ENCODE data around the gene ADGRE2.

The ADGRE2 gene

DNA sequence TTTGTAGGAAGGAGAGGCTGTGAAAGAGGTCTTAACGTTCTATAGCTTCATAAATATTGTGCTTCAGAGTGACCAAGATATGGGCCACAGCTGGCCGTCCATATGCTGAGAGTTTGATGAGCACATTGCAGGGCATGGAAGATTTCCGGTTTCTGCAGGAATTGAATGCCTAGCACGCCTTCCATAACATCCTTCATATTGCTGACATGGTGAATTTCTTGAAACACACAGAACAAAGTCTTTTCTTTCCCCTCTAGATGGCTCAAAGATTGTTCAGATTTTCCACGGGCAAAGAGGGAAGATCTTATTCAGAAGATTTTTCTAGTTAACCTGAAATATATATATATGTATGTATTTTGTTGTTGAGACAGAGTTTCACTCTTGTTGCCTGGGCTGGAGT is 42.4 kb downstream of the ADGRE2 start:
- no peak for DNase-seq (ENCODE audit: low read depth in 2 of 2)

DNA sequence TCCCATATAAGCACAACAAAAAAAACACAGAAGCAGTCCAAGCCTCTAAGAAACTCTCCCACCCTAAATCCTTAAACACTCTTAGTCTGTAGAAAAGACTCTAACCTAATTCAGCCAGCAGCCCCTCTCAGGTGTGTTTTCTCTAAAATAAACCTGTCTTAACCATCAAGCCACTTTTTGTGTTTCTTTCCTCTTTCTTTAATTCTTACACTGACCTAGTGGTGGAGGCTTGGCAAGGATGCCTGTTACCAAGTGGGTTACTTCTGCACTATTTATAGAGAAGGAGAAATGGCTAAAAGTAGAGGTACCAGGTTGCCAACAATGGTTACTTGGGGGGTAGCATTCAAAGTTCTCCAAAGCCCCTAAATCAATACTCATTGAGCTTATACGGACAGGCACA is 44.8 kb downstream of the ADGRE2 start:
- no peak for DNase-seq (ENCODE audit: low read depth in 2 of 2)

DNA sequence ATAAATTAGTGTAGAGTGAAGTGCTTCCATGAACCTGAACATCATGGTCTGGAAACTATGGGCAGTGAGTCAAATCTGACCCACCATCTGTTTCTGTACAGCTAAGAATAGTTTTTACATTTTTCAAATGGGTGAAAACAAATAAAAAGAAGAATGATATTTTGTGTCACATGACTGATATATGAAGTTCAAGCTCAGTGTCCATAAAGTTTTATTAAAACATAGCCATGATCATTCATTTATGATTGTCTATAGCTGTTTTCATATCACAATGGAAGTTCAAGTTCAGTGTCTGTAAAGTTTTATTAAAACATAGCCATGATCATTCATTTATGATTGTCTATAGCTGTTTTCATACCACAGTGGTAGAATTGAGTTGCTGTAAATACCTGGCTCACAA is 45.9 kb downstream of the ADGRE2 start:
- DNase-seq (ENCODE audit: low read depth in 2 of 2): no peak

DNA sequence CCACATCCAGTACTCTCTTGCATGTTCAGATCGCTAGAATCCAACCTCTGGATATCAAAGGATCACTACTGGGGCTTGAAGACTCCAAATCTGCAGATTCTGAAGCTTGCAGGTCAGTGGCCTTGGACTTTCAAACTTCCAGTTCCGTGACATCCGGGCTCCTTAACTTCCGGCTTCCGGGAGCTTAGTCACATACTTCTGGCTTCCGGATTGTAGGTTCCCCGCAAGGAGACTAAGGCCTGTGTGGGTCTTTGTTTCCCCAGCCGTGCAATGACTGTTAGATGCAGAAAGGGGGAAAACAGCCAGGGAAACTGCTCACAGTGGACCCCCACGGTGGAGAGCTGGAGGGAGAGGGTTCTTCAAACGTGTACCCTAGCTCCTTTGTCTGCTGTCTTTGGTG is 47.2 kb downstream of the ADGRE2 start:
- DNase-seq (ENCODE audit: low read depth in 2 of 2): no peak

DNA sequence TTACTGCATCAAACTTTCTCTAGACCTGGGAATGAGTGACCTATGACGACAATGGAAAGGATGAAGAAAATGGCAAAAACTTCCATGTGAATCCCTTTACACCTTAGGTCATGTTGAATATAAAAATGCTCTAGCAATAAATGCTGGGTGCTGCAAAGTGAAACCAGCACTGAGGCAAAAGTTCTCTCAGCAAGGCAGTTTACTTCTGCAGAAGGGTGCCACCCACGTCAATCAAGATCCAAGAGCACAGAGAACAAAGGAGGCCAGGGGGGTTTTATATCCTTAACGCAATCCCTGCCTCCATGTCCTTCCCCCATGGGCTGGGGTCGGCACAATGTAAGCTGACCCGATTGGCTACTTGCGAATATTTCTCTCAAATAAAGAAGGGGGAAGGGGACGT is 49.8 kb downstream of the ADGRE2 start:
- no peak for DNase-seq (ENCODE audit: low read depth in 2 of 2)

DNA sequence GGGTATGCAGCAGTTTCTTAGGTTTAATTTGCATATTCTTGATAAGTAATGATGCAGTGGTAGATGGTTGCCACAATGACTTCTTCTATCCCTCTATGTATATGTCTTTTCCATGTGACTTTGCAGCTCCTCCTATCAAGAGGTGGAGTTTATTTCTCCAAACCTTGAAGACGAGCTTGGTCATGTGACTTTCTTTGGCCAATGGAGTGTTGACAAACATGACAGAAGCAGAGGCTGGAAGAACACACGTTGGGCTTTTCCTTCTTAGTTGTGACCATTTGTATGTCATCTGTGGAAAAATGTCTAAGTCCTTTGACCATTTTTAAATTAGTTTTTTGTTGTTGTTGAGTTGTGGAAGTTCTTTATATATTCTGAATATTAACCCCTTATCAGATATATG is 56.2 kb downstream of the ADGRE2 start:
- DNase-seq (ENCODE audit: low read depth in 2 of 2): no peak

DNA sequence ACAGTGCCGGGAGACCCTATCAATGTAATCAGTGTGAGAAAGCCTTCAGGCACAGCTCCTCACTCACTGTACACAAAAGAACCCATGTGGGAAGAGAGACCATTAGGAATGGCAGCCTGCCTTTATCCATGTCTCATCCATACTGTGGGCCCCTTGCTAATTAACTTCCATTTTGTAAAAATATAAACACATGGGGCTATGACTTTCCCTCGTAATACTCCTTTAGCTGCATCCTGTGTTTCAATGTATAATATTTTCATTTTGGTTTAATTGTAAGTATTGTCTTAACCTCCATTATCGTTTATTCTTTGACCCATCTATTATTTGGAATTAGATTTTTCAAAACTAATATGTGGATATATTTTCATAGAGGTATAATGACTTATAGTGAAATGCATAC is 59.2 kb downstream of the ADGRE2 start:
- no peak for DNase-seq (ENCODE audit: low read depth in 2 of 2)

DNA sequence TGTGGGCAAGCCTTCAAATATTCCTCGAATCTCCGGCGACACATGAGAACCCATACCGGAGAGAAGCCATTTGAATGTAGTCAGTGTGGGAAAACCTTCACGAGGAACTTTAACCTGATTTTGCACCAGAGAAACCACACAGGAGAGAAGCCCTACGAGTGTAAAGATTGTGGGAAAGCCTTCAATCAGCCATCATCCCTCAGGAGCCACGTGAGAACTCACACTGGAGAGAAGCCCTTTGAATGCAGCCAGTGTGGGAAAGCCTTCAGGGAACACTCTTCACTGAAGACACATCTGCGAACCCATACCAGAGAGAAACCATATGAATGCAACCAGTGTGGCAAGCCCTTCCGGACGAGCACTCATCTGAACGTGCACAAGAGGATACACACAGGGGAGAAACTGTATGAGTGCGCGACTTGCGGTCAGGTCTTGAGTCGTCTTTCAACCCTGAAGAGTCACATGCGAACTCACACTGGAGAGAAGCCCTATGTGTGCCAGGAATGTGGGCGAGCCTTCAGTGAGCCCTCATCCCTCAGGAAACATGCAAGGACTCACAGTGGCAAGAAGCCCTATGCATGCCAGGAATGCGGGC is 59.7 kb downstream of the ADGRE2 start:
- no peak for DNase-seq (ENCODE audit: low read depth in 2 of 2)

DNA sequence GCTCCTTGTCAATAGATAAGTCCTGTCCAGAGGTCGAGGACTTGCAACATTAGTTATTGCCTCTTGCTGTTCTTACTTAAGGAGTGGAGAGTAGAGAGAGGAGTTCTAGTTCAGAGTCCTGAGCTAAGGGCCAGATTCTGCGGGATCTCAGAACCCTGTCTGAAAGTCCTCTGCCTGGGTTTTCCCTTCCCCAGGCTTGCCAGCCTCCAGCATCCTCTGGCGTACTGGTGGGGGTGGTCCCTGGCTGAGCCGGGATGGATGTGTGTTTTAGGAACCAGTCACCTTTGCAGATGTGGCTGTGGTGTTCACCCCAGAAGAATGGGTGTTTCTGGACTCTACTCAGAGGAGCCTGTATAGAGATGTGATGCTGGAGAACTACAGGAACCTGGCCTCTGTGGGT is 62.5 kb downstream of the ADGRE2 start:
- no peak for DNase-seq (ENCODE audit: low read depth in 2 of 2)

DNA sequence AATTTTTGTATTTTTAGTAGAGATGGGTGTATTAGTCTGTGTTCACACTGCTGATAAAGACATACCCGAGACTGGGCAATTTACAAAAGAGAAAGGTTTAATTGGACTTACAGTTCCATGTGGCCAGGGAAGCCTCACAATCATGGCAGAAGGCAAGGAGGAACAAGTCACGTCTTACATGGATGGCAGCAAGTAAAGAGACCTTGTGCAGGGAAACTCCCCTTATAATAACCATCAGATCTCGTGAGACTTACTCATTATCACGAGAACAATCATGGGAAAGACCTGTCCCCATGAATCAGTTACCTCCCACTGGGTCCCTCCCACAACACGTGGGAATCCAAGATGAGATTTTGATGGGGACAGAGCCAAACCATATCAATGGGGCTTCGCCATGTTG is 73.9 kb downstream of the ADGRE2 start:
- DNase-seq (ENCODE audit: low read depth in 2 of 2): no peak

DNA sequence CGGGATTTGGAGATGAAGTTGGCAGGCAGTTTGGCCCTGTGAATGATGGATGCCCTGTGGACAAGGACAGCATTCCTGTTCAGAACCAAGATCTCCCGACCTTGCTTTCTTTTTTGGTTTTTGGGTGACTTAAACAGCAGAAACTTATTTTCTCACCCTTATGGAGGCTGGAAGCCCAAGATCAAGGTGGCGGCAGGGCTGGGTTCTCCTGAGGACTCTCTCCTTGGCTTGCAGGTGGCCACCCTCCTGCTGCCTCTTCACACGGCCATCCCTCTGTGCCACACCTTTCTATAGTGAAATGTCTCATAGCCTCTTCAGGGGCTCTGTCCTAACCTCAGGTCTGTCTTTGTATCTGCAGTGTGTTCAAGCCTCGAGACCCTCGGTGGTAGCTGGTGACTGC is 74.5 kb downstream of the ADGRE2 start:
- DNase-seq (ENCODE audit: low read depth in 2 of 2): no peak

DNA sequence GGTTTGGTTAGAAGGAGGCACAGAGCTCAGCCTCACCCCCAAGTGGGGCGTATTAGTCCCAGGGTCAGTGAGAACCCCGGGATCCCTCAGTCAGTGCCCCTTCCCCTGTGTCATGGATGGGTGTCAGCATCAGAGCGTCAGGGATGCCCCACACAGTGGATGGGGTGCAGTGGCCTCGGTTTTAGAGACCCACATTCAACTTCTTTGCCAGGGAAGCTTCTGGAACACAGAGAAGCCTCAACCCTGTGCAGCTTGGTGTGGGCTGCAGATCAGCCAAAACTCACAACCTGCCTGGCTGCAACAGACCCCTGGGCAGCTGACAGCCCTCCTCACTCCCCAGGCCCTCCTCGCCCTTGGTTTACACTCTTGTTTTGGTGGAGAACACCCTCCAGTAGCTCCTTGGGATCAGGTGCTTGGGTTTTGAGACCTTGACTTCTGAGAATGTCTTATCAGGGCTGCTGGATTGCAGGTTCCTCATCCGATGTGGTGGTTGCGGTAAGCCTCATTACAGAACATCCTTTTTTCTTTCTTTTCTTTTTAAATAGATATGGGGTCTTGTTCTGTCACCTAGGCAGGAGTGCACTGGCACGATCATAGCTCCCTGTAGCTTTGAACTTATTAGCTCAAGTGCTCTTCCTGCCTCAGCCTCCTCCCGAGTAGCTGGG is 77.5 kb downstream of the ADGRE2 start:
- no peak for DNase-seq (ENCODE audit: low read depth in 2 of 2)

DNA sequence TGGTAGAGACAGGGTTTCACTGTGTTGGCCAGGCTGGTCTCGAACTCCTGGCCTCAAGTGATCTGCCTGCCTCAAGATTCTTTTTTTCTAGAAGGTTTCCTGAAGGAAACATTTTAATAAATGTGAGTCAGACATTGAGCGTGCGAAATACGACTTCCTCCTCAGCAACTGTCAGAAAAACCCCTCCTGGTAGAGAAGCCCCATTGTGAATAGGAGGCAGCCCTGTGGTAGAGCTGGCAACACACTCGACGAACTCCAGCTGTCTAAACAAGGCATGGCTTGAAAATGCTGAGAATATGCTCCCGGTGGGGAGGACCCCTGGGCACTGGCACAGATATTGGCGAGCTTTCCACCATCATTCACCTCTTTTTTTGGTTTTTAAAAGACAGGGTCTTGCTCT is 78.7 kb downstream of the ADGRE2 start:
- no peak for DNase-seq (ENCODE audit: low read depth in 2 of 2)

DNA sequence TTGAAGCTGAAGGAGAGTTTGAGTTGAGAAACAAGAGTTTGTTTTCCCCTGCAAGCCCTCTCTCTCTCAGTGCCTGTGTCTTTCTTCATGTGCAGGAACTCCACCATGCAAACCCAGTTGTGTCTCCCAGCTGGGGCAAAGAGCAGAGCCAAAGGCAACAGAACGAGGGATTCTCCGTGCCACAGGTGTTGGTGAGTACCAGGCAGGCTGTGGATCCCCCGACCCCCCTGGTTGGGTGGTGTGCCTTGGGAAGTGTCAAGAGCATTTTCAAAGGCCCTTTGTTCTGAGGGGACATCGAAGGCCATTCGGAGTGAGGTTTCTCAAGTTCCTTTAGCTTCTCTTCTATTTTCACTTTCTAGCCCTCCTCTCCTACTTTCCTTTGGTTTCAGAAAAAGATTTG is 82.9 kb downstream of the ADGRE2 start:
- no peak for DNase-seq (ENCODE audit: low read depth in 2 of 2)

DNA sequence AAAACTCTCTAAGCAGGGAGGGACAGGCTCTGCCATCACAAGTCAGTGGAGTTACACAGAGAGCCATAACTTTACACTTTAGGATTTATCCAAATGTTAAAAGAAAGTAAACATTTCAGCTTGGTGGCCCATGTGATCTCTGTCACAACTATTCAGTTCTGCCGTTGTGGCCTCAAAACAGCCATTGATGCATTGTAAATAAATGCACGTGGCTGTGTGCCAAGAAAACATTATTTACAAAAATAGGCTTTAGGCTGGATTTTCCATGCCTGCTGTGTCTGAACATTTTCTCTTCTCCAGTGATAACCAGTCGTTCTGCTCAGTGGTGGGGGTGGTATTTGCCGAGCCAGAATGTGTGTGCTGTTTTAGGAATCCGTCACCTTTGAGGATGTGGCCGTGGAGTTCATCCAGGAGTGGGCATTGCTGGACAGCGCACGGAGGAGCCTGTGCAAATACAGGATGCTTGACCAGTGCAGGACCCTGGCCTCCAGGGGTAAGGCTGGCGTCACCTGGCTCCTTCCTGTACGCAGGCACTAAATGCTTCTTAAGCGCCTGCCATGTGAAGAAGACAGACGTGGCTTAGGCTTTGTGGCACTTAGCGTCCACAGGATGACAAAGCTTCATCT is 83.6 kb downstream of the ADGRE2 start:
- no peak for DNase-seq (ENCODE audit: low read depth in 2 of 2)

DNA sequence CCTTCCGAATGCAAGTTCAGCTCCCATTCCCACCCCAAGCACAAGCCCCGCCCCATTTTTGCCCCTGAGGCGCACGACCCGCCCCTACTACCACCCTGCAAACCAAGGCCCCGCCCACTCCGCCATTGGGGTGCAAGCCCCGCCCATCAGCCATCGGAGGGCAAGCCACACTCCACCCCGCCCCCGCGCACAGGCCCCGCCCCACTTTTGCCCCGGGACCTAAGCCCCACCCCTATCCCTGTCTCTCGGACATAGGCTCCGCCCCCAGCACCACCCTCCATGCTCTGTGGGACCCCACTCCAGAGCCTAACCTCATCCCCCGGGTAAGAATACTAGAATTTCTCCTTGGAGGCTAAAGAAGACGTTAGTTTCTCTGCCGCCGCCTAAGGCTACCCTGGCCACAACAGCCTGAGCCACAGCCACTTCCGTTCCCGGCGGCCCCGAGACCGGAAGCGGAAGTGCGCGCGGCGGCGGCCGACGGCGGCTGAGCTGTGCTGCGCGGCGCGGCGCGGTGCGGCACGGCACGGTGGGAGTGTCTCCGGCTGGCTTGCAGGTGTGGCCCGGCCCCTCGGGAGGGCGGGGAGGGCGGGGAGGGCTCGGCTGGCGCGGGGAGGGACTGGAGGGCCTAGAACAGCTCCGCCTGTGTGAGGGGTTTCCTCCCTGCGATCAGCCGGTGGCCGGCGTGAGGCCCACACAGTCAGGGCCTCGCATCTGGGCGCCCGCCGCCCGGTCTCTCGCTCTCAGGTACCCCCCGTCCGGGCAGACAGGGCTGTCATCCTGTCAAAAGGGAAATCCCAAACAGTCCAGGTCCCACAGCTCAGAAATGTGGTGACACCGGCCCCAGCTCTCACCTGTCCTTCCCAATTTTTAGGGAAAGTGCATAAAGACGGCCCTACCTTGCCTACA is 88.5 kb downstream of the ADGRE2 start, which contains the start of gene ZNF333:
TSS of gene ZNF333 (plus strand) at position 451 of the 906 bp plus-strand sequence. CDS start 3,444 bp downstream, outside the sequence.
- DNase-seq (ENCODE audit: low read depth in 2 of 2): peak; percentile 61 to 70

DNA sequence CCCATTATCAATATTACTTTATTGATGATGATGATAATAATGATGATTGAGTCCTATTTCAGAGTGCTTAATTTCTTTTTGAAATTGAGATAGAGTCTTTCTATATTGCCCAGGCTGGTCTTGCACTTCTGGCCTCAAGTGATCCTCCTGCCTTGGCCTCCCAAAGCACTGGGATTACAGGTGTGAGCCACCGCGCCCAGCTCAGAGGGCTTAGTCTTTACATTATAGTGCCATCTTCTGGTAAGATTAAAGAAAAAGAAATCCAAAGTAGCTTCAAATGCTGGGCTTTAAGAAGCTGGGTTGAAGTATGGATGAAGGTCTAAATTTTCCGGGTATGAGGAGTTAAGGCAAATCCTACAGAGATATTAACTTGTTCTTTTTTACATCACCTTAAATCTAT is 91.9 kb downstream of the ADGRE2 start:
- no peak for DNase-seq (ENCODE audit: low read depth in 2 of 2)

DNA sequence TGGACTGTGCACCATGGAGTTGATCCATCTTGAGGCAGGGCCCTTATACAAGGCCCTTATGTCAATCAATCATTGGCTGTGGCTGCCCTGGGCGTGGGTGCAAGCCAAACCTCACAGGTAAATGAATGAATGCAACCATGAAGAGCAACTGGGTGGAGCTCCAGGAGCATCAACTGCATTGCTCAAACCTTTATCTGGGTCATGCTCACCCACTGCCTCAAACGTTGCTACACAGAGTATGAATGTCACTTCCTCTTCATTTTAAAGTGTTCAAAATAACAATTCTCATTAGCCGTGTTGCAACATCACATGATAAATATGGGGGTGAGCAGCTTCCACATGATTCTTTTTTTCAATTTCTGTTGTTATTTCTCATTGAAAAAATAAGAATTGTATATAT is 94.9 kb downstream of the ADGRE2 start:
- DNase-seq (ENCODE audit: low read depth in 2 of 2): no peak

Measured in fibroblast of skin of left biceps (primary cell).